ENCODE measurements around the gene MAK. TPM values are rescaled to one million over a fixed set of nuclear protein-coding genes. Genes with fewer than 3 reads are reported as not detected.

Gene MAK
- total and polyA plus RNA-seq, 2 of the 13 experiments (the other 11 are each of a cell fraction or from before 2014, with no cell fraction given), result 0.04 TPM; not detected in 1

DNA sequence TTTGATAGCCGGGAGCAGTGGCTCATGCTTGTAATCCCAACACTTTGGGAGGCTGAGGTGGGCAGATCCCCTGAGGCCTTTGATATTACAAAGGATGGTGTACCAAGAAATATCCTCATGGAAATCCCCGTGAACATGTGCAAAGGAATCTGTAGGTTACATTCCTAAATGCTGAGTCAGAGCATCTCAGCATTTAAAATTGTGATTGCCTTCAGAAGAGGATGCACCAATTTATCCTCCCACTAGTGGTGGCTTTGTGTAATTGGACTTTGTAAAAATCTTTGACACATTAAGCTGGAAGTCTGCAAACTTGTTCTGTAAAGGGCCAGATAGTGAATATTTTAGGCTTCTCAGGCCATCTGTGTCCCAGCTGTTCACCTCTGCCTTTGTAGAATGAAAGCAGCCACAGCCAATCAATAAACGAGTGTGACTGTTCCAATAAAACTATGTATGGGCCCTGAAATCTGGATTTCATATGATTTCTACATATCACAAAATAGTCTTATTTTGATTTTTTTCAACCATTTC is 79.0 kb downstream of the MAK start (continued):
- TF ChIP-seq, protein P1, sequence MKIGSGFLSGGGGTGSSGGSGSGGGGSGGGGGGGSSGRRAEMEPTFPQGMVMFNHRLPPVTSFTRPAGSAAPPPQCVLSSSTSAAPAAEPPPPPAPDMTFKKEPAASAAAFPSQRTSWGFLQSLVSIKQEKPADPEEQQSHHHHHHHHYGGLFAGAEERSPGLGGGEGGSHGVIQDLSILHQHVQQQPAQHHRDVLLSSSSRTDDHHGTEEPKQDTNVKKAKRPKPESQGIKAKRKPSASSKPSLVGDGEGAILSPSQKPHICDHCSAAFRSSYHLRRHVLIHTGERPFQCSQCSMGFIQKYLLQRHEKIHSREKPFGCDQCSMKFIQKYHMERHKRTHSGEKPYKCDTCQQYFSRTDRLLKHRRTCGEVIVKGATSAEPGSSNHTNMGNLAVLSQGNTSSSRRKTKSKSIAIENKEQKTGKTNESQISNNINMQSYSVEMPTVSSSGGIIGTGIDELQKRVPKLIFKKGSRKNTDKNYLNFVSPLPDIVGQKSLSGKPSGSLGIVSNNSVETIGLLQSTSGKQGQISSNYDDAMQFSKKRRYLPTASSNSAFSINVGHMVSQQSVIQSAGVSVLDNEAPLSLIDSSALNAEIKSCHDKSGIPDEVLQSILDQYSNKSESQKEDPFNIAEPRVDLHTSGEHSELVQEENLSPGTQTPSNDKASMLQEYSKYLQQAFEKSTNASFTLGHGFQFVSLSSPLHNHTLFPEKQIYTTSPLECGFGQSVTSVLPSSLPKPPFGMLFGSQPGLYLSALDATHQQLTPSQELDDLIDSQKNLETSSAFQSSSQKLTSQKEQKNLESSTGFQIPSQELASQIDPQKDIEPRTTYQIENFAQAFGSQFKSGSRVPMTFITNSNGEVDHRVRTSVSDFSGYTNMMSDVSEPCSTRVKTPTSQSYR (CRISPR knock-in tag; IDR thresholded peaks at IDR 0.05; ENCODE audit: borderline replicate concordance), result no peak
- no peak for TF ChIP-seq ZFP1 (CRISPR knock-in tag; IDR thresholded peaks at IDR 0.05)
- TF ChIP-seq SMAD9 (CRISPR knock-in tag; IDR thresholded peaks at IDR 0.05), result no peak
- TF ChIP-seq SAP130 (CRISPR knock-in tag; IDR thresholded peaks at IDR 0.05; ENCODE audit: low read depth), result peak; percentile 57
- TF ChIP-seq PHF5A (CRISPR knock-in tag; IDR thresholded peaks at IDR 0.05; ENCODE audit: low read depth, unreplicated experiment), result no peak
- no peak for TF ChIP-seq ZSCAN20 (CRISPR knock-in tag; IDR thresholded peaks at IDR 0.05; ENCODE audit: borderline replicate concordance)
- TF ChIP-seq, protein P2, sequence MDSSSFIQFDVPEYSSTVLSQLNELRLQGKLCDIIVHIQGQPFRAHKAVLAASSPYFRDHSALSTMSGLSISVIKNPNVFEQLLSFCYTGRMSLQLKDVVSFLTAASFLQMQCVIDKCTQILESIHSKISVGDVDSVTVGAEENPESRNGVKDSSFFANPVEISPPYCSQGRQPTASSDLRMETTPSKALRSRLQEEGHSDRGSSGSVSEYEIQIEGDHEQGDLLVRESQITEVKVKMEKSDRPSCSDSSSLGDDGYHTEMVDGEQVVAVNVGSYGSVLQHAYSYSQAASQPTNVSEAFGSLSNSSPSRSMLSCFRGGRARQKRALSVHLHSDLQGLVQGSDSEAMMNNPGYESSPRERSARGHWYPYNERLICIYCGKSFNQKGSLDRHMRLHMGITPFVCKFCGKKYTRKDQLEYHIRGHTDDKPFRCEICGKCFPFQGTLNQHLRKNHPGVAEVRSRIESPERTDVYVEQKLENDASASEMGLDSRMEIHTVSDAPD (CRISPR knock-in tag; IDR thresholded peaks at IDR 0.05), result no peak
- TF ChIP-seq ZNF367 (CRISPR knock-in tag; IDR thresholded peaks at IDR 0.05; ENCODE audit: borderline replicate concordance), result 0 out of 2 replicates have a peak, but pooled peaks have one; percentile 43
- TF ChIP-seq ZNF629 (CRISPR knock-in tag; conservative IDR thresholded peaks at IDR 0.05), result no peak
- TF ChIP-seq KDM1A (CRISPR knock-in tag; IDR thresholded peaks at IDR 0.05), result no peak
- TF ChIP-seq NFE2 (CRISPR knock-in tag; IDR thresholded peaks at IDR 0.05), result peak; percentile 32; the same call in 1 of the 2 replicates
- TF ChIP-seq MAFF (IDR thresholded peaks at IDR 0.05; ENCODE audit: low read depth, low read length), result peak; percentile 98
- TF ChIP-seq JUND (CRISPR knock-in tag; IDR thresholded peaks at IDR 0.05), result peak; percentile 44; the same call in 1 of the 2 replicates
- peak; percentile 68; the same call in 1 of the 2 replicates for TF ChIP-seq FOSL1 (CRISPR knock-in tag; IDR thresholded peaks at IDR 0.05; ENCODE audit: borderline replicate concordance)
- TF ChIP-seq, protein P3, sequence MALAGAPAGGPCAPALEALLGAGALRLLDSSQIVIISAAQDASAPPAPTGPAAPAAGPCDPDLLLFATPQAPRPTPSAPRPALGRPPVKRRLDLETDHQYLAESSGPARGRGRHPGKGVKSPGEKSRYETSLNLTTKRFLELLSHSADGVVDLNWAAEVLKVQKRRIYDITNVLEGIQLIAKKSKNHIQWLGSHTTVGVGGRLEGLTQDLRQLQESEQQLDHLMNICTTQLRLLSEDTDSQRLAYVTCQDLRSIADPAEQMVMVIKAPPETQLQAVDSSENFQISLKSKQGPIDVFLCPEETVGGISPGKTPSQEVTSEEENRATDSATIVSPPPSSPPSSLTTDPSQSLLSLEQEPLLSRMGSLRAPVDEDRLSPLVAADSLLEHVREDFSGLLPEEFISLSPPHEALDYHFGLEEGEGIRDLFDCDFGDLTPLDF (CRISPR knock-in tag; IDR thresholded peaks at IDR 0.05), result no peak
- TF ChIP-seq ZNF17 (CRISPR knock-in tag; IDR thresholded peaks at IDR 0.05), result no peak
- peak; percentile 75 for TF ChIP-seq TEAD3 (CRISPR knock-in tag; optimal IDR thresholded peaks at IDR 0.05; ENCODE audit: borderline replicate concordance)
- no peak for TF ChIP-seq ARHGAP35 (CRISPR knock-in tag; IDR thresholded peaks at IDR 0.05; ENCODE audit: borderline replicate concordance)
- TF ChIP-seq BRD4 (CRISPR knock-in tag; IDR thresholded peaks at IDR 0.05), result no peak
- TF ChIP-seq NR1H2 (CRISPR knock-in tag; IDR thresholded peaks at IDR 0.05; ENCODE audit: borderline replicate concordance, low read depth), result no peak
- TF ChIP-seq SP4 (CRISPR knock-in tag; IDR thresholded peaks at IDR 0.05), result no peak
- TF ChIP-seq ZKSCAN8 (CRISPR knock-in tag; IDR thresholded peaks at IDR 0.05; ENCODE audit: borderline replicate concordance), result peak; percentile 36; the same call in 1 of the 2 replicates
- TF ChIP-seq, protein P4, sequence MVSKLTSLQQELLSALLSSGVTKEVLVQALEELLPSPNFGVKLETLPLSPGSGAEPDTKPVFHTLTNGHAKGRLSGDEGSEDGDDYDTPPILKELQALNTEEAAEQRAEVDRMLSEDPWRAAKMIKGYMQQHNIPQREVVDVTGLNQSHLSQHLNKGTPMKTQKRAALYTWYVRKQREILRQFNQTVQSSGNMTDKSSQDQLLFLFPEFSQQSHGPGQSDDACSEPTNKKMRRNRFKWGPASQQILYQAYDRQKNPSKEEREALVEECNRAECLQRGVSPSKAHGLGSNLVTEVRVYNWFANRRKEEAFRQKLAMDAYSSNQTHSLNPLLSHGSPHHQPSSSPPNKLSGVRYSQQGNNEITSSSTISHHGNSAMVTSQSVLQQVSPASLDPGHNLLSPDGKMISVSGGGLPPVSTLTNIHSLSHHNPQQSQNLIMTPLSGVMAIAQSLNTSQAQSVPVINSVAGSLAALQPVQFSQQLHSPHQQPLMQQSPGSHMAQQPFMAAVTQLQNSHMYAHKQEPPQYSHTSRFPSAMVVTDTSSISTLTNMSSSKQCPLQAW (CRISPR knock-in tag; IDR thresholded peaks at IDR 0.05), result no peak
